B cell (primary cell): Measurements from ENCODE around the gene SIGLEC8. TPM values are rescaled to one million over a fixed set of nuclear protein-coding genes. Genes with fewer than 3 reads are reported as not detected.

Source experiments
- ATAC-seq: fragments of 200-7000 bp; cut with Tn5 transposase; one replicate; pipeline ENCODE4 v1.10.0; 2021; ENCODE audit warnings: low read depth, mild to moderate bottlenecking, moderate number of reproducible peaks, moderate library complexity
- CTCF ChIA-PET: fragments of 350-600 bp; sonication (Branson Sonifier 250); formaldehyde crosslinking; loops from one replicate; lab custom pipeline; 2021; ENCODE audit warnings: antibody characterized with exemption, inconsistent platforms; lab: Charles Lee
- POLR2A ChIA-PET: fragments of 350-600 bp; sonication (Branson Sonifier 250); formaldehyde crosslinking; loops from one replicate; lab custom pipeline; 2021; ENCODE audit warnings: antibody characterized with exemption; lab: Charles Lee
- DNase-seq: peaks from one replicate; pipeline ENCODE4 v3.0.0; 2013
- H2AFZ ChIP-seq: 2 replicates; pipeline ENCODE4 v1.6.1; 2012; ENCODE audit warnings: mild to moderate bottlenecking, low read depth, low read length; ENCODE audit not compliant: insufficient read depth, poor library complexity, severe bottlenecking
- H3K27ac ChIP-seq, 2 donors: 1 replicate in 1 of 2; 2 replicates in 1 of 2; pipeline ENCODE4 v1.5.1; 2012 to 2013; ENCODE audit warnings: low read length in 2 of 2, mild to moderate bottlenecking in 2 of 2, moderate library complexity in 1 of 2
- H3K27me3 ChIP-seq, 4 experiments: fragments of 200-600 bp in 1 of 4; sonication (generic) in 1 of 4; replicated peaks in 1 of 4; 1 replicate in 2 of 4; 2 replicates in 2 of 4; pipeline versions ENCODE4 v1.6.1 to v1.7.0; 2013 to 2016; ENCODE audit warnings: low read length in 3 of 4, mild to moderate bottlenecking in 2 of 4, mixed read lengths in 1 of 4, moderate library complexity in 1 of 4; ENCODE audit not compliant: insufficient read depth in 4 of 4, control insufficient read depth in 3 of 4; ENCODE audit errors: control extremely low read depth in 1 of 4
- H3K36me3 ChIP-seq, 2 experiments: replicated peaks in 1 of 2; 1 replicate in 1 of 2; 2 replicates in 1 of 2; pipeline versions ENCODE4 v1.6.1 to v1.7.1; 2013; ENCODE audit warnings: low read length in 1 of 2; ENCODE audit not compliant: insufficient read depth in 2 of 2, control insufficient read depth in 1 of 2; ENCODE audit errors: control extremely low read depth in 1 of 2, extremely low read depth in 1 of 2
- H3K4me1 ChIP-seq, 2 donors: fragments of 200-600 bp in 1 of 2; sonication (generic) in 1 of 2; 1 replicate in 1 of 2; 2 replicates in 1 of 2; pipeline versions ENCODE4 v1.5.1 to v1.6.1; 2013 to 2017; ENCODE audit warnings: low read length in 2 of 2; ENCODE audit not compliant: control insufficient read depth in 2 of 2, insufficient read depth in 2 of 2
- H3K4me2 ChIP-seq: replicated peaks from 2 replicates; pipeline ENCODE3; 2012; ENCODE audit warnings: mild to moderate bottlenecking, low read depth, low read length; ENCODE audit not compliant: poor library complexity, severe bottlenecking
- H3K4me3 ChIP-seq, 5 experiments: fragments of 200-600 bp in 1 of 5; sonication (generic) in 1 of 5; 1 replicate in 3 of 5; 2 replicates in 2 of 5; pipeline versions ENCODE4 v1.5.1 to v1.7.0; 2011 to 2016; ENCODE audit warnings: low read length in 4 of 5, mild to moderate bottlenecking in 4 of 5, low read depth in 2 of 5, control low read depth in 1 of 5, moderate library complexity in 1 of 5; ENCODE audit not compliant: insufficient read depth in 1 of 5; ENCODE audit errors: control extremely low read depth in 1 of 5, extremely low read depth in 1 of 5
- H3K79me2 ChIP-seq: fragments of 200-600 bp; sonication (generic); one replicate; pipeline ENCODE4 v1.6.0; 2016; ENCODE audit warnings: low read length; ENCODE audit not compliant: control insufficient read depth, insufficient read depth
- H3K9ac ChIP-seq: fragments of 200-600 bp; sonication (generic); 2 replicates; pipeline ENCODE4 v1.6.1; 2017; ENCODE audit warnings: mild to moderate bottlenecking, low read length, moderate library complexity
- H3K9me3 ChIP-seq, 3 donors: one replicate each; pipeline versions ENCODE4 v1.6.1 to v1.7.1; 2013; ENCODE audit warnings: low read length in 2 of 3; ENCODE audit not compliant: control insufficient read depth in 2 of 3, insufficient read depth in 1 of 3; ENCODE audit errors: control extremely low read depth in 1 of 3
- H4K20me1 ChIP-seq: 2 replicates; pipeline ENCODE4 v1.6.0; 2012; ENCODE audit warnings: mild to moderate bottlenecking, low read length; ENCODE audit not compliant: insufficient read depth, control insufficient read depth, poor library complexity, severe bottlenecking
- H3K27ac Mint-ChIP-seq: one replicate; pipeline ENCODE4 v1.8.0; 2021; ENCODE audit warnings: mixed read lengths
- H3K27me3 Mint-ChIP-seq: one replicate; pipeline ENCODE4 v1.8.0; 2021; ENCODE audit warnings: mixed read lengths
- H3K4me1 Mint-ChIP-seq: one replicate; pipeline ENCODE4 v1.8.0; 2021; ENCODE audit warnings: mixed read lengths
- H3K4me3 Mint-ChIP-seq: one replicate; pipeline ENCODE4 v1.8.0; 2021; ENCODE audit warnings: mixed read lengths
- H3K9me3 Mint-ChIP-seq: one replicate; pipeline ENCODE4 v1.8.0; 2022; ENCODE audit warnings: mixed read lengths; ENCODE audit not compliant: insufficient read depth
- EZH2 ChIP-seq: IDR thresholded peaks from 2 replicates; pipeline ENCODE4 v1.6.1; 2012; ENCODE audit warnings: borderline replicate concordance, low read depth, mild to moderate bottlenecking, moderate library complexity, low read length; ENCODE audit not compliant: insufficient read depth, poor library complexity, severe bottlenecking
- WGBS: methylation state at CpG from one replicate; pipeline ENCODE4 v1.1.5; 2013; ENCODE audit warnings: missing lambda C conversion rate; ENCODE audit not compliant: insufficient coverage; 5-methylcytosine and 5-hydroxymethylcytosine counted together
- intact Hi-C: fragments of 100-400 bp; cut with micrococcal nuclease; formaldehyde crosslinking; loops from one replicate; pipeline ENCODE4 v1.10.0; 2022
- polyA plus RNA-seq: library from polyadenylated mRNA; depleted of rRNA; stranded (reverse); fragments of >200 nt; gene quantifications from 2 replicates; pipeline ENCODE4 v1.2.3, GENCODE V29; 2012
- total RNA-seq, 2 donors: library from RNA; stranded (reverse); fragments of 120-200 nt in 1 of 2; gene quantifications; 1 replicate in 1 of 2; 2 replicates in 1 of 2; pipeline versions ENCODE4 v1.2.3 to v1.2.4, GENCODE V29; 2013 to 2022
- TF ChIP-seq, protein P1 (sequence below): fragments of 200-600 bp; IDR thresholded peaks from one replicate; pipeline ENCODE4 v1.8.0; 2022; ENCODE audit warnings: antibody characterized with exemption, mild to moderate bottlenecking

The SIGLEC8 gene
- total and polyA plus RNA-seq, 2 donors (not counting 1 experiment from before 2014, with no cell fraction given), result not detected

DNA sequence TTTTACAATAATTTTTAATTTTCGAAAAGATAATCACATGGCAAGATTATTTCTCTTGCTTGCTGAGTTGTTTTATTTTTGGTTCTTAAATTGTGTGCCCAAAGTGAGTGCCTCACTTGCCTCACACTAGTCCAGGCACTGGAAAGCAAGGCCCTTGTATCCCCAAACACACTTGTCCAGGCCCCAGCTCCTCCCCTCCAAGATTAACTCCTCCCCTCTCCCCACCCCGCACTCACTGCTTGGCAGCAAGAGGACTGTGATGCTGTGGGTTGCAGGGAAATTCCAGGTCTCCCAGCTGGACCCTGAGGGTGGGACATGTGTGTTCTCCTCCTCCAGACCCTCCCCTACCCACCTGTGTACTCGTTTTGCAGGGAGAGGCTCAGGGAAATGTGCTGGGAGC, 39.4 kb upstream of the SIGLEC8 start:
- H3K9me3 Mint-ChIP-seq, result no peaks in the 10 kb centered on the region
- TF ChIP-seq, protein P1, sequence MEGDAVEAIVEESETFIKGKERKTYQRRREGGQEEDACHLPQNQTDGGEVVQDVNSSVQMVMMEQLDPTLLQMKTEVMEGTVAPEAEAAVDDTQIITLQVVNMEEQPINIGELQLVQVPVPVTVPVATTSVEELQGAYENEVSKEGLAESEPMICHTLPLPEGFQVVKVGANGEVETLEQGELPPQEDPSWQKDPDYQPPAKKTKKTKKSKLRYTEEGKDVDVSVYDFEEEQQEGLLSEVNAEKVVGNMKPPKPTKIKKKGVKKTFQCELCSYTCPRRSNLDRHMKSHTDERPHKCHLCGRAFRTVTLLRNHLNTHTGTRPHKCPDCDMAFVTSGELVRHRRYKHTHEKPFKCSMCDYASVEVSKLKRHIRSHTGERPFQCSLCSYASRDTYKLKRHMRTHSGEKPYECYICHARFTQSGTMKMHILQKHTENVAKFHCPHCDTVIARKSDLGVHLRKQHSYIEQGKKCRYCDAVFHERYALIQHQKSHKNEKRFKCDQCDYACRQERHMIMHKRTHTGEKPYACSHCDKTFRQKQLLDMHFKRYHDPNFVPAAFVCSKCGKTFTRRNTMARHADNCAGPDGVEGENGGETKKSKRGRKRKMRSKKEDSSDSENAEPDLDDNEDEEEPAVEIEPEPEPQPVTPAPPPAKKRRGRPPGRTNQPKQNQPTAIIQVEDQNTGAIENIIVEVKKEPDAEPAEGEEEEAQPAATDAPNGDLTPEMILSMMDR, result no peak
- no peak for TF ChIP-seq EZH2
- H3K27ac Mint-ChIP-seq, result no peak overlapping the region
- Histone ChIP-seq H3K9me3 (no peaks in the 10 kb centered on the region), H3K36me3 (no peaks in the 10 kb centered on the region), H4K20me1 (no peaks in the 10 kb centered on the region), H3K4me3 (no peak overlapping the region), H2AFZ (no peak overlapping the region), H3K4me2 (no peak overlapping the region), H3K27ac (no peak overlapping the region), H3K79me2 (no peaks in the 10 kb centered on the region), H3K9ac (no peak overlapping the region), H3K4me1 (peaks cover 9 to 14% of the 10 kb centered on the region in 2 donors), H3K27me3 (peaks cover 0 to 7% (median 0%) of the 10 kb centered on the region in 4 experiments)
- intact Hi-C loops, result no loop called here
- no CpG with 5 or more reads among the region's 3 CpGs for WGBS
- CTCF ChIA-PET, result interaction anchor here (1.5 kb wide), 1 partner anchor 24 kb away, joined by 4 read pairs; no protein-coding TSS in a partner anchor
- peaks cover 23% of the 10 kb centered on the region for H3K27me3 Mint-ChIP-seq
- H3K4me3 Mint-ChIP-seq, result no peak overlapping the region
- H3K4me1 Mint-ChIP-seq, result peaks cover 12% of the 10 kb centered on the region
- POLR2A ChIA-PET, result no interaction called here
- ATAC-seq (no peak), DNase-seq (no peak)

DNA sequence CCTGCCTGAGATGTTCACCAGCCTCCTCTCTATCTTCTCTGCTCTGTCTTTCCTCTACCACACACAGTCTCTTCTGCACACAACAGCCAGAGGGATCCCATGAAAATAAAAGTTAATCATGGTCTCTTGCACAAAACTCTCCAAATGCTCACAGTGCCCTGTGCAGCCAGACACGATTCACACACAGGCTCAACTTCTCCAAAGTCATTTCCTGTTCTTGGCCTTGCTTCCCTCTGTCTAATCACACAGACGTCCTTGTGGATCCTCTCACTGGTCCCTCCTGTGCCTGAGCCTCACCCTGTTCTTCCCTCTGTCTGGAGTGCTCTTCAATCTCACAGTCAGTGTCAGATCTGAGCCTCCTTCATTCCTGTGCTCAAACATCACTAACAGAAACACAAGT, 35.5 kb upstream of the SIGLEC8 start:
- Histone ChIP-seq H3K36me3 (no peaks in the 10 kb centered on the region), H3K4me1 (no peaks in the 10 kb centered on the region), H3K4me2 (no peak overlapping the region), H2AFZ (no peak overlapping the region), H3K27me3 (peaks cover 0 to 10% (median 0%) of the 10 kb centered on the region in 4 experiments), H3K4me3 (no peak overlapping the region), H3K9ac (no peak overlapping the region), H3K9me3 (no peaks in the 10 kb centered on the region), H4K20me1 (no peaks in the 10 kb centered on the region), H3K27ac (no peak overlapping the region), H3K79me2 (no peaks in the 10 kb centered on the region)
- ChIA-PET POLR2A (no interaction called here), CTCF (no interaction called here)
- TF ChIP-seq, protein P1, result no peak
- TF ChIP-seq EZH2, result no peak
- intact Hi-C loops, result no loop called here
- H3K27me3 Mint-ChIP-seq, result peaks cover 40% of the 10 kb centered on the region
- ATAC-seq, result no peak
- H3K4me3 Mint-ChIP-seq, result no peak overlapping the region
- no peaks in the 10 kb centered on the region for H3K4me1 Mint-ChIP-seq
- no peak for DNase-seq
- no peaks in the 10 kb centered on the region for H3K9me3 Mint-ChIP-seq
- H3K27ac Mint-ChIP-seq, result no peak overlapping the region
- 0% methylated on average over 2 of the region's 2 CpGs for WGBS
